K562 (cell line): Measurements from ENCODE around the gene LNX2. TPM values are rescaled to one million over a fixed set of nuclear protein-coding genes. Genes with fewer than 3 reads are reported as not detected.

ENCODE experiments used
- BCOR ChIP-seq: fragments of 450-650 bp; IDR thresholded peaks from 2 replicates; pipeline ENCODE4 v1.6.1; 2016
- CHD2 ChIP-seq: IDR thresholded peaks from 2 replicates; pipeline ENCODE4 v1.6.1; 2011; ENCODE audit warnings: low read depth, low read length
- E2F6 ChIP-seq, 2 experiments: IDR thresholded peaks; 2 replicates each; pipeline ENCODE4 v1.6.1; 2011; ENCODE audit warnings: borderline replicate concordance in 1 of 2, control low read depth in 1 of 2, low read depth in 1 of 2, low read length in 1 of 2, mild to moderate bottlenecking in 1 of 2, mixed read lengths in 1 of 2, moderate library complexity in 1 of 2; ENCODE audit not compliant: insufficient read depth in 1 of 2, insufficient read length in 1 of 2, poor library complexity in 1 of 2, severe bottlenecking in 1 of 2; ENCODE audit errors: extremely low read depth in 1 of 2
- ELF4 ChIP-seq: fragments of 450-650 bp; formaldehyde crosslinking; IDR thresholded peaks from 2 replicates; pipeline ENCODE4 v1.4.0; 2022; ENCODE audit warnings: missing genetic modification characterization
- FOXA1 ChIP-seq: fragments of 450-650 bp; IDR thresholded peaks from 2 replicates; pipeline ENCODE4 v1.6.1; 2016; ENCODE audit warnings: mild to moderate bottlenecking, borderline replicate concordance
- FOXJ2 ChIP-seq: fragments of 200-800 bp; sonication (Bioruptor generic); IDR thresholded peaks from 2 replicates; pipeline ENCODE4 v1.6.1; 2016; ENCODE audit warnings: missing genetic modification characterization, missing compliant biosample characterization
- GTF2F1 ChIP-seq: IDR thresholded peaks from 2 replicates; pipeline ENCODE4 v1.6.1; 2011; ENCODE audit warnings: low read depth, low read length, improper control_type of control experiment
- HDAC1 ChIP-seq, 2 experiments: fragments of 450-650 bp; IDR thresholded peaks; 2 replicates each; pipeline ENCODE4 v1.6.1; 2016 to 2017; ENCODE audit warnings: inconsistent platforms in 1 of 2, mild to moderate bottlenecking in 1 of 2, moderate library complexity in 1 of 2
- KAT8 ChIP-seq: fragments of 450-650 bp; IDR thresholded peaks from 2 replicates; pipeline ENCODE4 v1.6.1; 2016; ENCODE audit warnings: low read depth, mild to moderate bottlenecking
- MCM5 ChIP-seq: fragments of 450-650 bp; IDR thresholded peaks from 2 replicates; pipeline ENCODE4 v1.6.1; 2016; ENCODE audit warnings: low read depth
- MECOM ChIP-seq: fragments of 250-450 bp; sonication (Bioruptor Pico); IDR thresholded peaks from 2 replicates; pipeline ENCODE4 v1.8.0; 2022; ENCODE audit warnings: inconsistent platforms
- MTA3 ChIP-seq: fragments of 450-650 bp; formaldehyde crosslinking; IDR thresholded peaks from 2 replicates; pipeline ENCODE4 v1.6.1; 2017; ENCODE audit warnings: mild to moderate bottlenecking, borderline replicate concordance
- MXI1 ChIP-seq: IDR thresholded peaks from 2 replicates; pipeline ENCODE4 v1.6.1; 2011; ENCODE audit warnings: low read depth, mild to moderate bottlenecking, improper control_type of control experiment, low read length
- NCOA1 ChIP-seq: fragments of 450-650 bp; IDR thresholded peaks from 2 replicates; pipeline ENCODE4 v1.6.1; 2016; ENCODE audit warnings: low read depth
- NFYB ChIP-seq: IDR thresholded peaks from 2 replicates; pipeline ENCODE4 v1.6.1; 2011; ENCODE audit warnings: mild to moderate bottlenecking, moderate library complexity; ENCODE audit not compliant: insufficient read length; ENCODE audit errors: extremely low read depth
- PKNOX1 ChIP-seq: fragments of 450-650 bp; IDR thresholded peaks from 2 replicates; pipeline ENCODE4 v1.6.1; 2016
- PRMT5 ChIP-seq: sonication (generic); formaldehyde crosslinking; IDR thresholded peaks from 2 replicates; pipeline ENCODE4 v1.5.0; 2020; ENCODE audit warnings: missing genetic modification reagents
- SFPQ ChIP-seq: fragments of 200-400 bp; formaldehyde crosslinking; IDR thresholded peaks from 2 replicates; pipeline ENCODE4 v1.6.1; 2017; ENCODE audit warnings: mild to moderate bottlenecking, low read depth, low read length, moderate library complexity
- SRSF3 ChIP-seq: fragments of 200-400 bp; formaldehyde crosslinking; IDR thresholded peaks from 2 replicates; pipeline ENCODE4 v1.6.1; 2016; ENCODE audit warnings: mild to moderate bottlenecking, low read length, moderate library complexity; ENCODE audit not compliant: insufficient read depth
- TEAD1 ChIP-seq, 2 experiments: fragments of 450-650 bp in 1 of 2; sonication (generic) in 1 of 2; formaldehyde crosslinking; IDR thresholded peaks; 2 replicates each; pipeline versions ENCODE4 v1.4.0 to v1.8.0; 2020 to 2022; ENCODE audit warnings: mild to moderate bottlenecking in 2 of 2, missing genetic modification reagents in 1 of 2
- XRCC5 ChIP-seq: fragments of 200-400 bp; formaldehyde crosslinking; IDR thresholded peaks from 2 replicates; pipeline ENCODE4 v1.6.1; 2017; ENCODE audit warnings: low read depth, mild to moderate bottlenecking, low read length
- ZNF174 ChIP-seq: fragments of 250-450 bp; sonication (Bioruptor Pico); IDR thresholded peaks from 2 replicates; pipeline ENCODE4 v1.4.0; 2020; ENCODE audit warnings: mild to moderate bottlenecking
- ZNF512 ChIP-seq: IDR thresholded peaks from 2 replicates; pipeline ENCODE4 v1.6.1; 2016; ENCODE audit warnings: missing genetic modification characterization, missing compliant biosample characterization
- ZNF778 ChIP-seq: fragments of 450-650 bp; formaldehyde crosslinking; IDR thresholded peaks from 2 replicates; pipeline ENCODE4 v1.4.0; 2020; ENCODE audit warnings: mild to moderate bottlenecking, moderate library complexity
- polyA plus RNA-seq, 8 experiments: library from polyadenylated mRNA; depleted of rRNA in 4 of 8; stranded (reverse) in 5 of 8; unstranded in 3 of 8; fragments of >200 nt; fragmentation: Nextera tagmentation in 2 of 8; fragmentation: Illumina TruSeq in 1 of 8; extraction: Ambion mirVana in 2 of 8; extraction: Trizol in 1 of 8; gene quantifications; 2 replicates each; pipeline versions ENCODE4 v1.2.1 to v1.2.3, GENCODE V29; 2011 to 2014; ENCODE audit warnings: inconsistent platforms in 1 of 8, missing spikeins in 1 of 8
- total RNA-seq, 7 experiments: library from RNA; depleted of rRNA in 6 of 7; stranded (reverse); fragments of >200 nt in 6 of 7; fragmentation: Illumina TruSeq in 2 of 7; extraction: Trizol in 2 of 7; gene quantifications; 2 replicates each; pipeline versions ENCODE4 v1.2.1 to v1.2.3, GENCODE V29; 2011 to 2021; ENCODE audit warnings: low replicate concordance in 1 of 7

The LNX2 gene
- total and polyA plus RNA-seq, 9 of the 15 experiments (the other 6 are each of a cell fraction or from before 2014, with no cell fraction given): 1.5 to 5.5 (median 4.0) TPM

GRCh38 chr13:27621366-27622101, 1.2 kb upstream of the LNX2 start, which contains the start of gene POLR1D (continued):
- TF ChIP-seq ZNF512 (tag) (no peak), PRMT5 (CRISPR knock-in tag) (no peak), ELF4 (CRISPR knock-in tag) (no peak), KAT8 (no peak), E2F6 (IDR thresholded peaks at IDR 0.05; ENCODE audit: borderline replicate concordance in 1 of 2, extremely low read depth in 1 of 2, insufficient read depth in 1 of 2, insufficient read length in 1 of 2, low read depth in 1 of 2, low read length in 1 of 2, poor library complexity in 1 of 2, severe bottlenecking in 1 of 2) (peak; percentile 15 to 63), SRSF3 (no peak), GTF2F1 (no peak), XRCC5 (no peak), SFPQ (no peak), NCOA1 (no peak), MCM5 (no peak), MXI1 (no peak), NFYB (no peak), MECOM (CRISPR knock-in tag) (no peak), ZNF778 (no peak), FOXJ2 (tag) (no peak), BCOR (no peak), ZNF174 (CRISPR knock-in tag) (no peak), CHD2 (no peak), MTA3 (peak; percentile 31; the same call in 1 of the 2 replicates), HDAC1 (IDR thresholded peaks at IDR 0.05) (peak in 1 of 2 experiments; percentile 70; a peak in 2 of 4 replicates), PKNOX1 (no peak), FOXA1 (no peak), TEAD1 (CRISPR knock-in tag; IDR thresholded peaks at IDR 0.05) (0 out of 4 replicates have a peak, but pooled peaks of 1 of the 2 experiments have one; percentile 11)
